Esophagus muscularis mucosa (tissue), 3 donors: Measurements from ENCODE around the gene RALY.

Experiments used
- EP300 ChIP-seq: sonication (generic); formaldehyde crosslinking; IDR thresholded peaks from one replicate; pipeline ENCODE4 v1.6.1; 2017; ENCODE audit warnings: antibody characterized with exemption
- TF ChIP-seq, protein P1 (sequence below), 3 experiments: fragments of 200-600 bp in 2 of 3; fragments of 450-650 bp in 1 of 3; sonication (generic) in 2 of 3; IDR thresholded peaks; one replicate each; pipeline ENCODE4 v1.5.1; 2017 to 2019; ENCODE audit warnings: antibody characterized with exemption in 3 of 3, mild to moderate bottlenecking in 2 of 3, moderate library complexity in 1 of 3

DNA sequence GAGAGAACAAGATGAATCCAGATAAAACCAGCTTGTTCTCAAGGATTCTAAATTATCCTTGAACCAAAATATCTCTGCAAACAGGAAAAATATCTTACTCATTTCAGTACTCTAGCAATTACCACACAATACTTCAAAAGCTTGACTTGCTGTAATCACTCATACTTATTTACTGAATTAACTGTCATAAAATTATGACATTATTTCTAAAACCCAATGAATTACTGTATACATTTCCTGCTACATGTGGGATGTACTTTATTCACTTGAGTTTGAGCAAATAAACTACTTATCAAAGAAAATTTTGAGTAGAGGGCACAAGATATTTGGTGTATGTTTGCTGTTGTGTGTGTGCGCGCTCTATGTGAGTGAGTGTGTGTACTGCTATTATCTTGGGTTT lies 108.6 kb downstream of the RALY start:
- TF ChIP-seq, protein P1, sequence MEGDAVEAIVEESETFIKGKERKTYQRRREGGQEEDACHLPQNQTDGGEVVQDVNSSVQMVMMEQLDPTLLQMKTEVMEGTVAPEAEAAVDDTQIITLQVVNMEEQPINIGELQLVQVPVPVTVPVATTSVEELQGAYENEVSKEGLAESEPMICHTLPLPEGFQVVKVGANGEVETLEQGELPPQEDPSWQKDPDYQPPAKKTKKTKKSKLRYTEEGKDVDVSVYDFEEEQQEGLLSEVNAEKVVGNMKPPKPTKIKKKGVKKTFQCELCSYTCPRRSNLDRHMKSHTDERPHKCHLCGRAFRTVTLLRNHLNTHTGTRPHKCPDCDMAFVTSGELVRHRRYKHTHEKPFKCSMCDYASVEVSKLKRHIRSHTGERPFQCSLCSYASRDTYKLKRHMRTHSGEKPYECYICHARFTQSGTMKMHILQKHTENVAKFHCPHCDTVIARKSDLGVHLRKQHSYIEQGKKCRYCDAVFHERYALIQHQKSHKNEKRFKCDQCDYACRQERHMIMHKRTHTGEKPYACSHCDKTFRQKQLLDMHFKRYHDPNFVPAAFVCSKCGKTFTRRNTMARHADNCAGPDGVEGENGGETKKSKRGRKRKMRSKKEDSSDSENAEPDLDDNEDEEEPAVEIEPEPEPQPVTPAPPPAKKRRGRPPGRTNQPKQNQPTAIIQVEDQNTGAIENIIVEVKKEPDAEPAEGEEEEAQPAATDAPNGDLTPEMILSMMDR (IDR thresholded peaks at IDR 0.05): no peak
- TF ChIP-seq EP300: no peak
